GM11168 (cell line): ENCODE results near the gene GOLGB1.
"Not testable (repeated sequence)": the region's sequence is repeated elsewhere in the genome, so short reads cannot be mapped to it uniquely, and the experiment has no call there.

Experiments
- in situ Hi-C: fragments of 300-500 bp; cut with MboI; formaldehyde crosslinking; loops from one replicate; pipeline ENCODE4 v1.12.0; 2022; ENCODE audit warnings: low sequenced_read_pairs; ENCODE audit not compliant: unreplicated experiment

The GOLGB1 gene

DNA sequence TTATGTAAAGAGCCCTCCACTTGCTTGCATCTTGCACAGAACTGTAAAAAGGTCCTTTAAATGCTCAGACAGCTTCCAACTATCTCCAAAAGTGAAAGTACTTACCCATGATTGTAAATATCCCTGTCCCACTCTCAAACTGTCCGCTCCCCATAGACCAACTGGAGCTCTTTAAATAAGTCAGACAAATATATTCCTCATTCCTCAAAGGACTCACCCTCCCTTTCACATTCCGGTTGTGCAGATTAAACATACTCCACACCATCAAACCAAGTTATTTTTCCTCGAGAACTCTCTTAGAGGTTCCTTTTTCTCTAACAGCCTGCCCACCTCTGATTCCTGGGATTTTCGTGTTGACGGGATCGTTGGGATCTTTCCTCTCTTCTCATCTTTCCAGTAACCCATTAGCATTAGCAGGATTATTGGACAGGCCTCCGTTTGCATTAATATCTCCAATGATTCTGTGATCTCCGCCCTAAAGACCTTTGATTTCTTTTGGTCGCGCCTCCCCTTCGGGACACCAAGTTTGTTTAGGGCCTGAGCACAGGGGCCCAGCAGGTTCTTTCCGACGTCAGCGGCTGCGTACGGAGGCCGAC, 763 bp downstream of the GOLGB1 start:
- in situ Hi-C loops: no loop called here

DNA sequence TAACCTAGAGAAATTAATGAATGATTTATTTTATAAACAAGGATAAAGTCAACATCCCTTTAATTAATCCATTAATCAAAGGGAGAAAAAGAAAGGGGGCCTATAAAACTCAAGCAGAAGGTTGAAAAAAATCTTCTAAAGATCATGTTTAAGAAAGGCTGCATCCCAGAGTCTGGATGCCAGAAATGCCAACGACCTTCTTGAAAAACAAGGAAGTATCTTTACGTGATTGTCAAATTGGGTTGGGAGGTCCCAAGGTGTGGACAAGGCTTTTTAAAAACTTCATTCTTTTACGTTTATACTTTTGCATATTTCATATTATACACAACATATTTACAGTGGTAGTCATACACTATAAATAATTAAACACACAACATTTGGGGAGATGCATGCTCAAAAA, 1.6 kb downstream of the GOLGB1 start:
- in situ Hi-C loops: no loop called here

DNA sequence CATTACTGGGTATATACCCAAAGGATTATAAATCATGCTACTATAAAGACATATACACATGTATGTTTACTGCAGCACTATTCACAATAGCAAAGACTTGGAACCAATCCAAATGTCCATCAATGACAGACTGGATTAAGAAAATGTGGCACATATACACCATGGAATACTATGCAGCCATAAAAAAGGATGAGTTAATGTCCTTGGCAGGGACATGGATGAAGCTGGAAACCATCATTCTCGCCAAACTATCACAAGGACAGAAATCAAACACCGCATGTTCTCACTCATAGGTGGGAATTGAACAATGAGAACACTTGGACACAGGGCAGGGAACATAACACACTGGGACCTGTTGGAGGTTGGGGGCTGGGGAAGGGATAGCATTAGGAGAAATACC, 6.4 kb downstream of the GOLGB1 start:
- in situ Hi-C loops: not testable (repeated sequence)

DNA sequence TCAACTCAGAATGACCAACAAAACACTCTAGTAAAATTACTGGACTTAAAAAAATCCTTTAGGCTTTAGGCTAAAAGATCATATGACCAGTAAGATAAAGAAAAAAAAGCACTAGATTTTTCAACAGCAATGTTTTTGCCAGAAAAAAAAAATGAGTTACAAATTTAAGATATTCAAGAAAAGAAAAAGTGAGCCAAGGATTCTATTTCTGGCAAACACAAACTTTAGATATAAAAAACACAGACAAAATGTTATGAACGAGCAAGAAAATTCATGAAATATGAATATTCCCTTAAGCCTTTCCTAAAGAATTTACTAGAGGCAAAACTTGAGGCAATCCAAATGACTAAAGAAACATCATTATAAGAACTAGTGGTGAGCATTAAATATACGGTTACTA, 8.6 kb downstream of the GOLGB1 start:
- in situ Hi-C loops: no loop called here

DNA sequence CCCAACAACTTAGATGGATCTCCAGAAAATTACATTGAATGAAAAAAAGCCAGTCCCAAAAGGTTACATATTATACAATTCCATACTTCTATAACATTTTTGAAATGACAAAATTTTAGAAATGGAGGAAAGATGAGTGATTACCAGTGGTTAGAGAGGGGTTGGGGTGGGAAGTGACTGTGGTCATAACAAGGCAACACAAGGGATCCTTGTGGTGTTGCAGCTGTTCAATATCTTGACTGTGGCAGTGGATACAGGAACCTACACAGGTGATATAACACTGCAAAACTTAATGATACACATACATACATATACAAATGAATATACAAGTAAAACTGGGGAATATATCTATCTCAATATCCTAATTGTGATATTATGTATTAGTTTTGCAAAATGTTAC, 9.6 kb downstream of the GOLGB1 start:
- in situ Hi-C loops: no loop called here

- in situ Hi-C loops: no loop called here
These were observed 11.9 kb downstream of the GOLGB1 start for GRCh38 chr3:121737644-121738043.

- in situ Hi-C loops: no loop called here
These were observed 13.4 kb downstream of the GOLGB1 start for GRCh38 chr3:121736112-121736511.

DNA sequence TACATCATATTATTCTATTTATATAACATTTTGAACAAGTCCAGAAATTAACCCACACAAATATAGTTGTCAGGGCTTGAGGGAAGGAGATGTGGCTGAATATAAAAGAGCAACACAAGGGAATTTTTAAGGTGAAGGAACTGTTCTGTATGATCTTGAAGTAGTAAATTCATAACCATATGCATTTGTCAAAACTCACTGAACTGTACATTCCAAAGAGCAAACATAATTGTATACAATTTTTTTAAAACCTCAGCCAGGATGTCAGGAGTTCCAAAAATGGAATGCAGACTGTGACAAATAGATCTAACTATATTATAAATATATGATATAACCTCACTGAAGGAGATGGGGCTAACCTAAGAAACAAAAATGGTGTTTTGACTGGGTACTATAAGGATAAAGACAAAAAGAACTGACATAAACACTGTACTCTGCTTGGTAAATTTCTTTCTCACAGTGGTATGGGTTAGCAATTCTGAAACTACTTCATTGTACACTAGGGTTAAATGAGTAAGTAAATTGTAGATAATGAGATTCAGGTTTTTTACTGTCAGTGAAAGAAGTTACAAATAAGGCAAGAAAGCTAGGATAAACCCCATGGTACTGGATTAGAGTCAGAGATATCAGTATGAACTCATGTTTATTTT, 14.4 kb downstream of the GOLGB1 start:
- in situ Hi-C loops: no loop called here

DNA sequence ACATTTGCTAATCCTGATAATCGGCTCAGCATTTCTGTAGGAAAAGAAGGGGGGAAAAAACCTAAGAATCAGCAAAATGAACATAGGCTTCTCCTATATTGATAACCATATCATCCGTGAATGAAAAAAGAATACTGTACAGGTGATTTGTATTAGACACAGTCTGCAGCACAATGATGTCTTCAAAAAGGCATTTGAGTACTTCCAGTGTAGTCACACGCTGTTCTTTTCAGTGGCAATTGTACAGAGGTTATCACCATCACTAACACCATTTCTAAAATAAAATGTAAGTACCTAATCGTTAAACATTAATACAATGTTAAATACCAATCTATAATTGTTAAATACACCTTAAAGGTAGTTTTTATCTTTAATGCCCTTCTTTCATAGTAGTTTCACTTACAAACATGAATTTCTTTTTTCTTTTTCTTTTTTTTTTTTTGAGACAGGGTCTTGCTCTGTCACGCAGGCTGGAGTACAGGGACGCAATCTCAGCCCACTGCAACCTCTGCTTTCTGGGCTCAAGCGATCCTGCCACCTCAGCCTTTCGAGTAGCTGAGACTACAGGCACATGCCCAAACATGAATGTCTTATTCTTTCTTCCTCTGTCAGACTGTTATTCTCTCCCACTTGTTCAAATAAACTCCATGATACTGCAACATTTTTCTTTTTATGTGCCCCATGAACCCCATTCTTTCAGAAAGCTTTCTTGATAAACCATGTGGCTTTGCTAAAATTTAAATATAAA, 18.4 kb downstream of the GOLGB1 start:
- in situ Hi-C loops: no loop called here

- in situ Hi-C loops: no loop called here
These were observed 25.4 kb downstream of the GOLGB1 start for GRCh38 chr3:121724130-121724529.

- in situ Hi-C loops: no loop called here
These were observed 26.1 kb downstream of the GOLGB1 start for GRCh38 chr3:121723485-121723884.

GRCh38 chr3:121722411-121722810, 27.1 kb downstream of the GOLGB1 start:
- in situ Hi-C loops: no loop called here

DNA sequence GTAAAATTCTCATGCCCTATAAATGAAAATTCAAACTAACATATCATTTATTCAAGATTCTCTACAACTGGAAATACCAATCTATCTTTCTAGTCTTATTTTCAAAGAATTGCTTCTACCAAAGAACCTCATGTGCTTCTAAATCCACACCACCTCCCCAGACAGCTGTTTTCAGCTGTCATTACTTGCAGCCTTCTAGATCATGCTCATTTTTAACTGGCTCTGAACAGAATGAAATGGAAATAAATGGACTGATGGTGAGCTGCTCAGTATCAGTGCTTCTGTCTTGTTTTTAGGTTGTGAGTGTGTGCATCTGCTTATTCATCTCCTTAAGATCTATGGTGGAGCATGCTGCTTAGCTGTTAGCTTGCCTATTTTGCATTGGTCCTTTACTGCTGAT, 29.4 kb downstream of the GOLGB1 start:
- in situ Hi-C loops: no loop called here

DNA sequence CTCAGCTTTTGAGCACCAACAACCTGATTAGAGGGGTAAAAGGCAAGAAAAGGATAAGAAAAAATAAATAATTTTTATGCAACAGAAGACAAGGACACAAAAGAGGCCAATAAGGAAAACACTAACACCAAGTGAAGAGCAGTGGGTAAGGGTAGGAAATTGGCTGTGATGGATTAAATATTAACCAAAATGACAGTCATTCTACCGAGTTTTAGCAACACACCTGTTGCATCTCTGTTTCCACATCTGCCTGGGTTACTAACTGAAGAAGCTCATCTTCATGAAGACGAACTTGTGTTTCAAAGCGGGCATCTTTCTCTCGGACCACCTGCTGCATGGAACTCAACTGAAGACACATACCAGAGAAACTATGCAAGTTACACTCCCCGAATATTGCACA, 30.1 kb downstream of the GOLGB1 start:
- in situ Hi-C loops: no loop called here

GRCh38 chr3:121718205-121718846, 31.2 kb downstream of the GOLGB1 start:
- in situ Hi-C loops: no loop called here

DNA sequence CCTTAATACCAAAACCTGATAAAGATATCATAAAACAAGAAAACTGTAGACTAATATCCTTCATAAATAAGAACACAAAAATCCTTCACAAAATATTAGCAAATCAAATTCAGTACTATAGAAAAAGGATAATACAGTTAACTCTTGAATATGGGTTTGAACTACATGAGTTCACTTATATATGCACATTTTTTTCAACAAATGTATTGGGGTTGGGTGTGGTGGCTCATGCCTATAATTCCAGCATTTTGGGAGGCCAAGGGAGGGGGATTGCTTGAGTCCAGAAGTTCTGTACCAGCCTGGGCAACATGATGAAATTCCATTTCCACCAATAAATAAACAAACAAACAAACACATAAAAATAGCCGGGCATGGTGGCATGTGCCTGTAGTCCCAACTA, 39.2 kb downstream of the GOLGB1 start:
- in situ Hi-C loops: no loop called here

GRCh38 chr3:121707531-121708273, 41.8 kb downstream of the GOLGB1 start:
- in situ Hi-C loops: no loop called here

- in situ Hi-C loops: no loop called here
These were observed 44.0 kb downstream of the GOLGB1 start for GRCh38 chr3:121705541-121705940.

GRCh38 chr3:121703973-121704372, 45.6 kb downstream of the GOLGB1 start:
- in situ Hi-C loops: no loop called here

DNA sequence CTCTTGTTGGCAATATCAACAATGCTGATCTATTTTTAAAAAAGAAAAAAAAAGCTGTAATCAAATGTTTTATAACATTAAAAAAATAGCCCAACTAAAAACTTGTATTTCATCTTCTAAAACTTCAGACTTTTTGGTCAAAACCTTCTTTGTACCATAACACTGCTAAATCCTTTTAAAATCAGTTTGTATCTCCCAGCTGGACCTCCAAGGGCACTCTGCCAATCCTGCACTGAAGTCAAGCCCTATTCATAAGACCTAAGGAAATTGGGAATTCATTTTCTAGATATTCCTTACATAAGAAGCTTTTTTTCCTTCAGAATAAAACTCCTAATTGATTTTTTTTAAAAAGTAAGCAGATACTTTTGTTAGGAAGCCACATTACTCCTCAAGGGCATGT, 50.6 kb downstream of the GOLGB1 start:
- in situ Hi-C loops: no loop called here

DNA sequence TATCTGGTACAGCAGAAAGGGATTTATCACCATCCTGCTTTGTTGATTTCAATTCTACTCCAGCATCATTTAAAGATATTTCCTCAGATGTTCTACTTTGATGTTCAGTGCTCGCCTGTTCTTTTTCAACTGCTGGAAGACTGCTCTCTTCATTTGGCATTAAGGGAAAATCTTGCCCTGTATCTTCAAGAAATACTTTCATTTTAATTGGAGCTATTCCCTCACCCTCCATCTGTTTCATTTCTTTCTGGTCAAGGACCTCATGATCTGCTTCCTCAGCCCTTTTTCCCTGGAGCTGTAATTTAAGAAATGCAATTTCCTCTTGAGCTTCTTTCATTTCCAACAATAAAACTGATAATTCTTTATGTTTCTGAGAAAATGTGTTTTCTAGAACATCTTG, 51.1 kb downstream of the GOLGB1 start:
- in situ Hi-C loops: no loop called here
